ENCODE measurements around the gene CAMK2D.
"Not testable (repeated sequence)": the region's sequence is repeated elsewhere in the genome, so short reads cannot be mapped to it uniquely, and the experiment has no call there.

DNA sequence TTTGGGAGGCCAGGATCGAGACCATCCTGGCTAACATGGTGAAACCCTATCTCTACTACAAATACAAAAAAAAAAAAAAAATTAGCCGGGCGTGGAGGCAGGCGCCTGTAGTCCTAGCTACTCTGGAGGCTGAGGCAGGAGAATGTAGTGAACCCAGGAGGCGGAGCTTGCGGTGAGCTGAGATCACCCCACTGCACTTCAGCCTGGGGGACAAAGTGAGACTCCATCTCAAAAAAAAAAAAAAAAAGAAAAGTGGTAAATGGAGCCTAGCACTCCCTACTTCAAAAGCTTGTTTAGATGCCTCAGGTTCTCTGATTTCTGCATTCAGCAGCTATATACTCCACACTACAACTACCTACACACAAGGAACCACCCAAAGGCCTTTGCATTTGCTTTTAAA is 56.4 kb downstream of the CAMK2D start:
- TF ChIP-seq ZFP3 (CRISPR knock-in tag; IDR thresholded peaks at IDR 0.05); ZNF70 (CRISPR knock-in tag; IDR thresholded peaks at IDR 0.05); OSR1 (CRISPR knock-in tag; IDR thresholded peaks at IDR 0.05); BACH2 (CRISPR knock-in tag; IDR thresholded peaks at IDR 0.05; ENCODE audit: borderline replicate concordance); ZFP30 (CRISPR knock-in tag; IDR thresholded peaks at IDR 0.05); CSDC2 (CRISPR knock-in tag; IDR thresholded peaks at IDR 0.05); ZNF565 (CRISPR knock-in tag; conservative IDR thresholded peaks at IDR 0.05; ENCODE audit: low read depth); GLIS3 (CRISPR knock-in tag; IDR thresholded peaks at IDR 0.05); ZC3H10 (CRISPR knock-in tag; IDR thresholded peaks at IDR 0.05): not testable (repeated sequence)
- TF ChIP-seq, protein P1, sequence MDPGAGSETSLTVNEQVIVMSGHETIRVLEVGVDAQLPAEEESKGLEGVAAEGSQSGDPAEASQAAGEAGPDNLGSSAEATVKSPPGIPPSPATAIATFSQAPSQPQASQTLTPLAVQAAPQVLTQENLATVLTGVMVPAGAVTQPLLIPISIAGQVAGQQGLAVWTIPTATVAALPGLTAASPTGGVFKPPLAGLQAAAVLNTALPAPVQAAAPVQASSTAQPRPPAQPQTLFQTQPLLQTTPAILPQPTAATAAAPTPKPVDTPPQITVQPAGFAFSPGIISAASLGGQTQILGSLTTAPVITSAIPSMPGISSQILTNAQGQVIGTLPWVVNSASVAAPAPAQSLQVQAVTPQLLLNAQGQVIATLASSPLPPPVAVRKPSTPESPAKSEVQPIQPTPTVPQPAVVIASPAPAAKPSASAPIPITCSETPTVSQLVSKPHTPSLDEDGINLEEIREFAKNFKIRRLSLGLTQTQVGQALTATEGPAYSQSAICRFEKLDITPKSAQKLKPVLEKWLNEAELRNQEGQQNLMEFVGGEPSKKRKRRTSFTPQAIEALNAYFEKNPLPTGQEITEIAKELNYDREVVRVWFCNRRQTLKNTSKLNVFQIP (CRISPR knock-in tag; IDR thresholded peaks at IDR 0.05; ENCODE audit: borderline replicate concordance, low read depth): not testable (repeated sequence)
- TF ChIP-seq, protein P2, sequence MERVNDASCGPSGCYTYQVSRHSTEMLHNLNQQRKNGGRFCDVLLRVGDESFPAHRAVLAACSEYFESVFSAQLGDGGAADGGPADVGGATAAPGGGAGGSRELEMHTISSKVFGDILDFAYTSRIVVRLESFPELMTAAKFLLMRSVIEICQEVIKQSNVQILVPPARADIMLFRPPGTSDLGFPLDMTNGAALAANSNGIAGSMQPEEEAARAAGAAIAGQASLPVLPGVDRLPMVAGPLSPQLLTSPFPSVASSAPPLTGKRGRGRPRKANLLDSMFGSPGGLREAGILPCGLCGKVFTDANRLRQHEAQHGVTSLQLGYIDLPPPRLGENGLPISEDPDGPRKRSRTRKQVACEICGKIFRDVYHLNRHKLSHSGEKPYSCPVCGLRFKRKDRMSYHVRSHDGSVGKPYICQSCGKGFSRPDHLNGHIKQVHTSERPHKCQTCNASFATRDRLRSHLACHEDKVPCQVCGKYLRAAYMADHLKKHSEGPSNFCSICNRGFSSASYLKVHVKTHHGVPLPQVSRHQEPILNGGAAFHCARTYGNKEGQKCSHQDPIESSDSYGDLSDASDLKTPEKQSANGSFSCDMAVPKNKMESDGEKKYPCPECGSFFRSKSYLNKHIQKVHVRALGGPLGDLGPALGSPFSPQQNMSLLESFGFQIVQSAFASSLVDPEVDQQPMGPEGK (CRISPR knock-in tag; IDR thresholded peaks at IDR 0.05; ENCODE audit: borderline replicate concordance): not testable (repeated sequence)
